HepG2 (cell line): ENCODE results near the gene MAB21L4. TPM values are rescaled to one million over a fixed set of nuclear protein-coding genes. Genes with fewer than 3 reads are reported as not detected.

Source experiments
- CBX1 ChIP-seq: IDR thresholded peaks from one replicate; pipeline ENCODE4 v1.6.1; 2016; ENCODE audit warnings: antibody characterized with exemption, low read depth
- ESRRA ChIP-seq: sonication (generic); formaldehyde crosslinking; IDR thresholded peaks from 2 replicates; pipeline ENCODE4 v1.5.1; 2020; ENCODE audit warnings: mild to moderate bottlenecking, low read depth, missing genetic modification reagents
- GATA4 ChIP-seq: sonication (generic); IDR thresholded peaks from 2 replicates; pipeline ENCODE4 v1.6.1; 2016; ENCODE audit warnings: antibody characterized with exemption, low read depth, borderline replicate concordance
- GRHL1 ChIP-seq: sonication (generic); formaldehyde crosslinking; conservative IDR thresholded peaks from 2 replicates; pipeline ENCODE4 v1.8.0; 2022; ENCODE audit warnings: missing genetic modification reagents
- HNF4A ChIP-seq: sonication (generic); formaldehyde crosslinking; IDR thresholded peaks from 2 replicates; pipeline ENCODE4 v1.4.0; 2020; ENCODE audit warnings: missing genetic modification reagents
- NFE2L2 ChIP-seq: fragments of 150-350 bp; IDR thresholded peaks from 2 replicates; pipeline ENCODE4 v1.6.1; 2014; ENCODE audit warnings: low read length
- PHB2 ChIP-seq: fragments of 450-650 bp; IDR thresholded peaks from 2 replicates; pipeline ENCODE4 v1.6.1; 2018; ENCODE audit not compliant: partially characterized antibody
- PITX1 ChIP-seq: sonication (generic); formaldehyde crosslinking; IDR thresholded peaks from 2 replicates; pipeline ENCODE4 v1.5.1; 2020; ENCODE audit warnings: mild to moderate bottlenecking, missing genetic modification reagents
- TGIF2 ChIP-seq: IDR thresholded peaks from 2 replicates; pipeline ENCODE4 v1.6.1; 2016; ENCODE audit warnings: control low read depth, missing compliant biosample characterization
- TOPORS ChIP-seq: sonication (generic); formaldehyde crosslinking; IDR thresholded peaks from 2 replicates; pipeline ENCODE4 v1.8.0; 2023; ENCODE audit warnings: mild to moderate bottlenecking, missing genetic modification reagents
- ZFP91 ChIP-seq: sonication (generic); formaldehyde crosslinking; IDR thresholded peaks from 2 replicates; pipeline ENCODE4 v1.9.0; 2022; ENCODE audit warnings: missing genetic modification reagents, mild to moderate bottlenecking, borderline replicate concordance
- ZNF138 ChIP-seq: sonication (generic); formaldehyde crosslinking; IDR thresholded peaks from 2 replicates; pipeline ENCODE4 v1.5.0; 2020; ENCODE audit warnings: mild to moderate bottlenecking, low read depth, missing genetic modification reagents
- ZNF782 ChIP-seq: sonication (generic); formaldehyde crosslinking; IDR thresholded peaks from 2 replicates; pipeline ENCODE4 v1.4.0; 2020; ENCODE audit warnings: missing genetic modification reagents, mild to moderate bottlenecking, borderline replicate concordance
- polyA plus RNA-seq, 8 experiments: library from polyadenylated mRNA; depleted of rRNA in 3 of 8; stranded (reverse) in 7 of 8; unstranded in 1 of 8; fragments of >200 nt; fragmentation: Illumina TruSeq in 4 of 8; extraction: Trizol in 4 of 8; gene quantifications; 2 replicates each; pipeline versions ENCODE4 v1.2.1 to v1.2.3, GENCODE V29; 2011 to 2016; ENCODE audit warnings: low read depth in 4 of 8, missing spikeins in 1 of 8, mixed read lengths in 1 of 8; ENCODE audit not compliant: insufficient read depth in 1 of 8
- total RNA-seq, 5 experiments: library from RNA; depleted of rRNA; stranded (reverse); fragments of >200 nt; fragmentation: Illumina TruSeq; extraction: Trizol; gene quantifications; 2 replicates each; pipeline ENCODE4 v1.2.3, GENCODE V29; 2016; ENCODE audit warnings: low read depth in 1 of 5
- TF ChIP-seq, protein P1 (sequence below): sonication (generic); formaldehyde crosslinking; IDR thresholded peaks from one replicate; pipeline ENCODE4 v1.5.1; 2020; ENCODE audit warnings: mild to moderate bottlenecking, missing genetic modification reagents; ENCODE audit errors: not compliant biosample characterization
- TF ChIP-seq, protein P2 (sequence below): IDR thresholded peaks from 2 replicates; pipeline ENCODE4 v1.6.1; 2016; ENCODE audit warnings: low read depth, control low read depth

Gene MAB21L4
- total and polyA plus RNA-seq, 2 of the 13 experiments (the other 11 are each of a cell fraction or from before 2014, with no cell fraction given) = 3.0 to 14.0 TPM

GRCh38 chr2:240856151-240856980 lies 39.6 kb downstream of the MAB21L4 start (continued):
- TF ChIP-seq ZFP91 (peak; percentile 46; the same call in 1 of the 2 replicates), CBX1 (peak; percentile 42), PHB2 (no peak), PITX1 (CRISPR knock-in tag) (0 out of 2 replicates have a peak, but pooled peaks have one; percentile 68), GRHL1 (CRISPR knock-in tag) (no peak), TGIF2 (CRISPR knock-in tag) (peak; percentile 49; the same call in 1 of the 2 replicates), NFE2L2 (no peak), ESRRA (CRISPR knock-in tag) (no peak), HNF4A (CRISPR knock-in tag) (peak; percentile 10), ZNF138 (CRISPR knock-in tag) (0 out of 2 replicates have a peak, but pooled peaks have one; percentile 56), GATA4 (peak; percentile 43; the same call in 1 of the 2 replicates), ZNF782 (peak; percentile 94; the same call in 1 of the 2 replicates), TOPORS (CRISPR knock-in tag) (0 out of 2 replicates have a peak, but pooled peaks have one; percentile 59)
- TF ChIP-seq, protein P1, sequence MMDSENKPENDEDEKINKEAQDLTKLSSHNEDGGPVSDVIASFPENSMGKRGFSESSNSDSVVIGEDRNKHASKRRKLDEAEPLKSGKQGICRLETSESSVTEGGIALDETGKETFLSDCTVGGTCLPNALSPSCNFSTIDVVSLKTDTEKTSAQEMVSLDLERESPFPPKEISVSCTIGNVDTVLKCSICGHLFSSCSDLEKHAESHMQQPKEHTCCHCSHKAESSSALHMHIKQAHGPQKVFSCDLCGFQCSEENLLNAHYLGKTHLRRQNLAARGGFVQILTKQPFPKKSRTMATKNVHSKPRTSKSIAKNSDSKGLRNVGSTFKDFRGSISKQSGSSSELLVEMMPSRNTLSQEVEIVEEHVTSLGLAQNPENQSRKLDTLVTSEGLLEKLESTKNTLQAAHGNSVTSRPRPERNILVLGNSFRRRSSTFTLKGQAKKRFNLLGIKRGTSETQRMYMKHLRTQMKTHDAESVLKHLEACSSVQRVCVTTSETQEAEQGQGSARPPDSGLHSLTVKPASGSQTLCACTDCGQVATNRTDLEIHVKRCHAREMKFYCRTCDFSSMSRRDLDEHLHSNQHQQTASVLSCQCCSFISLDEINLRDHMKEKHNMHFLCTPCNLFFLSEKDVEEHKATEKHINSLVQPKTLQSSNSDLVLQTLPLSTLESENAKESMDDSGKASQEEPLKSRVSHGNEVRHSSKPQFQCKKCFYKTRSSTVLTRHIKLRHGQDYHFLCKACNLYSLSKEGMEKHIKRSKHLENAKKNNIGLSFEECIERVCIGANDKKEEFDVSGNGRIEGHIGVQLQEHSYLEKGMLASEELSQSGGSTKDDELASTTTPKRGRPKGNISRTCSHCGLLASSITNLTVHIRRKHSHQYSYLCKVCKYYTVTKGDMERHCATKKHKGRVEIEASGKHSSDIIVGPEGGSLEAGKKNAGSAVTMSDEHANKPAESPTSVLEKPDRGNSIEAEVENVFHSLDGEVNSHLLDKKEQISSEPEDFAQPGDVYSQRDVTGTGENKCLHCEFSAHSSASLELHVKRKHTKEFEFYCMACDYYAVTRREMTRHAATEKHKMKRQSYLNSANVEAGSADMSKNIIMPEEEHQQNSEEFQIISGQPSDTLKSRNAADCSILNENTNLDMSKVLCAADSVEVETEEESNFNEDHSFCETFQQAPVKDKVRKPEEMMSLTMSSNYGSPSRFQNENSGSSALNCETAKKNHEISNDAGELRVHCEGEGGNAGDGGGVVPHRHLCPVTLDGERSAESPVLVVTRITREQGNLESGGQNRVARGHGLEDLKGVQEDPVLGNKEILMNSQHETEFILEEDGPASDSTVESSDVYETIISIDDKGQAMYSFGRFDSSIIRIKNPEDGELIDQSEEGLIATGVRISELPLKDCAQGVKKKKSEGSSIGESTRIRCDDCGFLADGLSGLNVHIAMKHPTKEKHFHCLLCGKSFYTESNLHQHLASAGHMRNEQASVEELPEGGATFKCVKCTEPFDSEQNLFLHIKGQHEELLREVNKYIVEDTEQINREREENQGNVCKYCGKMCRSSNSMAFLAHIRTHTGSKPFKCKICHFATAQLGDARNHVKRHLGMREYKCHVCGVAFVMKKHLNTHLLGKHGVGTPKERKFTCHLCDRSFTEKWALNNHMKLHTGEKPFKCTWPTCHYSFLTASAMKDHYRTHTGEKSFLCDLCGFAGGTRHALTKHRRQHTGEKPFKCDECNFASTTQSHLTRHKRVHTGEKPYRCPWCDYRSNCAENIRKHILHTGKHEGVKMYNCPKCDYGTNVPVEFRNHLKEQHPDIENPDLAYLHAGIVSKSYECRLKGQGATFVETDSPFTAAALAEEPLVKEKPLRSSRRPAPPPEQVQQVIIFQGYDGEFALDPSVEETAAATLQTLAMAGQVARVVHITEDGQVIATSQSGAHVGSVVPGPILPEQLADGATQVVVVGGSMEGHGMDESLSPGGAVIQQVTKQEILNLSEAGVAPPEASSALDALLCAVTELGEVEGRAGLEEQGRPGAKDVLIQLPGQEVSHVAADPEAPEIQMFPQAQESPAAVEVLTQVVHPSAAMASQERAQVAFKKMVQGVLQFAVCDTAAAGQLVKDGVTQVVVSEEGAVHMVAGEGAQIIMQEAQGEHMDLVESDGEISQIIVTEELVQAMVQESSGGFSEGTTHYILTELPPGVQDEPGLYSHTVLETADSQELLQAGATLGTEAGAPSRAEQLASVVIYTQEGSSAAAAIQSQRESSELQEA (CRISPR knock-in tag) = peak; percentile 29
- TF ChIP-seq, protein P2, sequence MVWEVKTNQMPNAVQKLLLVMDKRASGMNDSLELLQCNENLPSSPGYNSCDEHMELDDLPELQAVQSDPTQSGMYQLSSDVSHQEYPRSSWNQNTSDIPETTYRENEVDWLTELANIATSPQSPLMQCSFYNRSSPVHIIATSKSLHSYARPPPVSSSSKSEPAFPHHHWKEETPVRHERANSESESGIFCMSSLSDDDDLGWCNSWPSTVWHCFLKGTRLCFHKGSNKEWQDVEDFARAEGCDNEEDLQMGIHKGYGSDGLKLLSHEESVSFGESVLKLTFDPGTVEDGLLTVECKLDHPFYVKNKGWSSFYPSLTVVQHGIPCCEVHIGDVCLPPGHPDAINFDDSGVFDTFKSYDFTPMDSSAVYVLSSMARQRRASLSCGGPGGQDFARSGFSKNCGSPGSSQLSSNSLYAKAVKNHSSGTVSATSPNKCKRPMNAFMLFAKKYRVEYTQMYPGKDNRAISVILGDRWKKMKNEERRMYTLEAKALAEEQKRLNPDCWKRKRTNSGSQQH (CRISPR knock-in tag) = peak; percentile 62; the same call in 1 of the 2 replicates
